Astrocyte of the cerebellum (primary cell): Measurements from ENCODE around the gene UGT1A8.

Experiments used
- DNase-seq: peaks from one replicate; pipeline ENCODE4 v3.0.0-alpha.2; 2011; ENCODE audit warnings: low read depth
- H3K4me3 ChIP-seq: 2 replicates; pipeline ENCODE4 v1.5.1; 2011; ENCODE audit warnings: mild to moderate bottlenecking, low read depth, low read length, moderate library complexity
- in situ Hi-C: cut with HindIII; loops from 2 replicates; pipeline ENCODE4 v1.10.0; 2017; ENCODE audit warnings: low sequenced_read_pairs
- TF ChIP-seq, protein P1 (sequence below): IDR thresholded peaks from 2 replicates; pipeline ENCODE4 v1.5.1; 2012; ENCODE audit warnings: low read length, low read depth, moderate library complexity, mild to moderate bottlenecking; ENCODE audit errors: missing control alignments

UGT1A8 gene

DNA sequence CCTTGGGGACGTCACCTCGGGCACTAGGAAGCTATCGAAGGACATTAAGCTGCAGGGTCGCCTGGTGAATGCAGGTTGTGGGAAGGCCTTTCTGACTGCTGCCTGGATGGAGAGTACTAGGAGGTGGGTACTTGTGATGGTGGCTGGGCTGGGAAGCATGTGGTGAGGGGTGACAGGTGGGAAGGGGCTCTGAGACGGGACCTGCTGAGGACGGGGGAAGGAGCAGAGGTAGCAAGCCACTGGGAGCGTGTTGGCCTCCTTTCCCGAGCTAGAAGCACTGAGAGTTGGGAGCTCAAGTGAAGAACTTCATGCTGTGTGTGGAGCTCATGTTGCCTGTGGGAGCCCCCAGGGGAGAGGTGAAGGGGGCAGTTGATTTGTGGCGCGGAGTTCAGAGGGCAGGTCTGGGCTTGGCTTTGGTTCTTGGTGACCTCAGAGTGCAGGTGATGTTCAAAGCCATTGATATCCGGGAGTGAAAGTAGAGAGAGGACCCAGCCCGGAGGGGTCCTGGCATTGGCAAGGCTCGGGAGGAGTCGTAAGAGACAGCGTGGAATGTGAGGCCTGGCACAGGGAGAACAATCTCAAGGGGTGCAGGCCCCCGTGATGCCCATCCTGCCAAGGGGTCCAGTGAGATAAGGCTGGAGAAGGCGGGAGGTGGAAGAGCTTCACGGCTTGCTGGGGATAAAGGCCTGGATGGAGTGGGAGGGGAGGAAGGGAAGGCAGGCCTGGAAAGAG is 173.9 kb downstream of the UGT1A8 start:
- no peak for DNase-seq
- in situ Hi-C loops = no loop called here
- TF ChIP-seq, protein P1, sequence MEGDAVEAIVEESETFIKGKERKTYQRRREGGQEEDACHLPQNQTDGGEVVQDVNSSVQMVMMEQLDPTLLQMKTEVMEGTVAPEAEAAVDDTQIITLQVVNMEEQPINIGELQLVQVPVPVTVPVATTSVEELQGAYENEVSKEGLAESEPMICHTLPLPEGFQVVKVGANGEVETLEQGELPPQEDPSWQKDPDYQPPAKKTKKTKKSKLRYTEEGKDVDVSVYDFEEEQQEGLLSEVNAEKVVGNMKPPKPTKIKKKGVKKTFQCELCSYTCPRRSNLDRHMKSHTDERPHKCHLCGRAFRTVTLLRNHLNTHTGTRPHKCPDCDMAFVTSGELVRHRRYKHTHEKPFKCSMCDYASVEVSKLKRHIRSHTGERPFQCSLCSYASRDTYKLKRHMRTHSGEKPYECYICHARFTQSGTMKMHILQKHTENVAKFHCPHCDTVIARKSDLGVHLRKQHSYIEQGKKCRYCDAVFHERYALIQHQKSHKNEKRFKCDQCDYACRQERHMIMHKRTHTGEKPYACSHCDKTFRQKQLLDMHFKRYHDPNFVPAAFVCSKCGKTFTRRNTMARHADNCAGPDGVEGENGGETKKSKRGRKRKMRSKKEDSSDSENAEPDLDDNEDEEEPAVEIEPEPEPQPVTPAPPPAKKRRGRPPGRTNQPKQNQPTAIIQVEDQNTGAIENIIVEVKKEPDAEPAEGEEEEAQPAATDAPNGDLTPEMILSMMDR = no peak
- H3K4me3 ChIP-seq = no peak overlapping the region

DNA sequence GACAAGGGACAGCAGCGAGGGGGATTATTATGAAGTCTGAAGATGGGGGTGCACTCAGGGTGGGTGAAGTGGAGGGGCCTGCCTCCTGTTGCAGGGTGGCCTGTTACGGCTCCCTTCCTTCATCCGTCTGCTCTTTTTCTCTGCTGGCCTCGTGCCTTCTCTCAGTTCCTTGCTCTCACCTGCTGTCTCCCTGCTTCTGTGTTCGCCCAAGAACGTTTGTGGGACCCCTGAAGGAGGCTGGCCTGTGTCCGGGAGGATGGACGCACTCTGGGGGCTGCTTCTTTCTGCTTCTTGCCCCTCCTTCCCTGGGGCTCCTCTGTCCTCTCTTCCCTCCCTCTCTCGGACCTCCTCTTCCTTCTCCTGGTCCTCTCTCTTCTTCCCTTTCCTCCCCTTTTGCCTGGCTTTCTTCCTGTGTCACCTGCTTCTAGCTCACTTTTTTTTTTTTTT is 174.5 kb downstream of the UGT1A8 start:
- in situ Hi-C loops = no loop called here
- DNase-seq = no peak
- H3K4me3 ChIP-seq = no peak overlapping the region
- TF ChIP-seq, protein P1 = no peak

- in situ Hi-C loops = no loop called here
- TF ChIP-seq, protein P1 = no peak
- DNase-seq = no peak
- H3K4me3 ChIP-seq = no peak overlapping the region
Measured at GRCh38 chr2:233792720-233793119, 175.3 kb downstream of the UGT1A8 start.

GRCh38 chr2:233793465-233794127 is 176.2 kb downstream of the UGT1A8 start:
- DNase-seq = no peak
- no peak overlapping the region for H3K4me3 ChIP-seq
- TF ChIP-seq, protein P1 = no peak
- in situ Hi-C loops = no loop called here

- no peak for DNase-seq
- TF ChIP-seq, protein P1 = no peak
- in situ Hi-C loops = no loop called here
- no peak overlapping the region for H3K4me3 ChIP-seq
Measured at GRCh38 chr2:233794128-233794658, 176.8 kb downstream of the UGT1A8 start.

DNA sequence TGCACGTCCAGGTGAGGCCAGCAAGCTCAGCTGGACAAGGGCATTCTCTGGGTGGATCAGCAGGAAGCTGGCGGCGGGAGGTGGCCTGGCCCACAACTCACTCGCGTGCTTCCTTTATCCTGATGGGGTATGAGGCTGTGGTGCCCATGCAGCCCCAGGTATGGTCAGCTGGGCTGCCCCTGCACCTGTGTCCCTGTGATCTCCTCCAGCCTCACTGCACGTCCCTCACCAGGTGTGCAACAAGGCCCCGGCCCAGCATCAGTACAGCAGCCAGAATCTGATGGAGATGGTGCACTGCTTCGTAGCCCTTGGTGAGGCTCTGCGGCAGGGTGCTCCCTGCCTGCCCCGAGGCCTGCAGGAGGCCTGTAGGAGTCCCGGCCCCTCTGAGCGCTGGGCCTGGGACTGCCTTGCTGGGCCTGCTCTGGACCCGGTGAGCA is 178.3 kb downstream of the UGT1A8 start:
- H3K4me3 ChIP-seq = no peak overlapping the region
- DNase-seq = no peak
- in situ Hi-C loops = no loop called here
- TF ChIP-seq, protein P1 = no peak
